Measurements from ENCODE around the gene TCHP.

The TCHP gene

DNA sequence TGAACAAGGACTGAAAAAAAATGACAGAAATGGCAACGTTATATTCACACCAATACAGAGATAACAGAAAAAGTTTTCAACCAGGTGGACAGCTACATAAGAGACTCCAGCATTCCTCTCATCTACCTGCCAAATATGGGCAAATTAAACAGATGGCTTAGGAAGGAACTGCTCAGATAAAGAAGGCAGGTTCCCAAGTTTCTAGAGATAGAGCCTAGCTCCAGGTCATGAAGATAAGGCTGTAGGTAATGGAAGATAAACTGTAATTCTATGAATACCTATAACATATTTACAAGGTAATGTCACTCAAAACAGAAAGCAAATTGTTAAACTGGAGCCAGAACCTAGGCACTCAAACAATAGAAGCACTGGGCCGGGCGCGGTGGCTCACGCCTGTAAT is 53.6 kb downstream of the TCHP start:
- Histone ChIP-seq H3K4me3 (ENCODE audit: low read length) (no peak overlapping the region), H3K4me1 (ENCODE audit: control insufficient read depth, low read depth, low read length) (no peaks in the 10 kb centered on the region), H3K27me3 (ENCODE audit: control insufficient read depth, insufficient read depth, low read length) (no peaks in the 10 kb centered on the region), H3K9ac (ENCODE audit: low read length) (no peak overlapping the region), H3K36me3 (ENCODE audit: control insufficient read depth, low read depth, low read length) (peaks cover 40% of the 10 kb centered on the region), H3K27ac (ENCODE audit: low read length) (no peak overlapping the region), H3K9me3 (ENCODE audit: control insufficient read depth, low read depth, low read length) (no peaks in the 10 kb centered on the region)

DNA sequence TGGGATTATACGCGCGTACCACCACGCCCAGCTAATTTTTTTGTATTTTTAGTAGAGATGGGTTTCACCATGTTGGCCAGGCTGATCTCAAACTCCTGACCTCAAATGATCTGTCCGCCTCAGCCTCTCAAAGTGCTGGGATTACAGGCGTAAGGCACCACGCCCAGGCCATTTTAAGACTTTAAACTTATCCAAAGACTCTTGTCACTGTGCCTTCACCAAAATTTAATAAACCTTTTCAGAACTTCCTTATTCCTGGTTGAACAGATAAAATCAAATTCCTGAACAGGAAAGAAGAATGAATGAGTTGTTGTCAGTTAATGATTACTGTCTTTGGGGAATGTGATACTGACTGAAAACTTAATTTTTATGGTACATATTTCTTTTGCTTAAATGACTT is 58.3 kb downstream of the TCHP start:
- Histone ChIP-seq H3K27ac (ENCODE audit: low read length) (no peak overlapping the region), H3K4me3 (ENCODE audit: low read length) (no peak overlapping the region), H3K27me3 (ENCODE audit: control insufficient read depth, insufficient read depth, low read length) (no peaks in the 10 kb centered on the region), H3K4me1 (ENCODE audit: control insufficient read depth, low read depth, low read length) (no peaks in the 10 kb centered on the region), H3K9ac (ENCODE audit: low read length) (no peak overlapping the region), H3K36me3 (ENCODE audit: control insufficient read depth, low read depth, low read length) (peaks cover 8% of the 10 kb centered on the region), H3K9me3 (ENCODE audit: control insufficient read depth, low read depth, low read length) (no peaks in the 10 kb centered on the region)

DNA sequence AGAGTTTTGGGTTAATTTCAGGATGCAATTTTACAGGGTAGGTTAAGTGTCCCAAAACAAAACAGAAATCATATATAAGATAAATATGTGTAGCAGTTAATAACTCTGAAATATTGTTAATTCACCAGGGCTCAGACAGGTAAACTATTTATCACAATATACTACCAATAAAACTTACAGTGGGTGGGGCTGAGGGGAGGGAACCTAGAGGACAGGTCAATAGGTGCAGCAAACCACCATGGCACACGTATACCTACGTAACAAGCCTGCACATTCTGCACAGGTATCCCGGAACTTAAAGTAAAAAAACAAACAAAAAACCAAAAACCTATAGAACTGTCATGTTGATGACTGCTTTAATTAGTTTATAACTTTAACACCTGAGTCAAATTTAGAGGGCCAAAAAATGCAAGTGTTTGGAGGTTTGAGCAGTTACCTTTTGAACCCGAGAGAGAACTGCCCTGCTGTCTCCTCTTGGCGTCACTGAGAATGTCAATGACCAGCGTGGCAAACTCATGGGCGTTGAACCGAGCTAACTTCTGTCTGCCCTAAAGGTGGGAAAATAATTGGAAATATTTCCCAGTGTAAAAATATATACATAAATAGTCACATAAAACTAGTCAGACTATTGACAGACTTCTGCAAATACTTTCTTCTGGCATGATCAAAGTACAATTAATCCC is 59.5 kb downstream of the TCHP start:
- Histone ChIP-seq H3K4me3 (ENCODE audit: low read length) (no peak overlapping the region), H3K4me1 (ENCODE audit: control insufficient read depth, low read depth, low read length) (no peaks in the 10 kb centered on the region), H3K36me3 (ENCODE audit: control insufficient read depth, low read depth, low read length) (peaks cover 6% of the 10 kb centered on the region), H3K27ac (ENCODE audit: low read length) (no peak overlapping the region), H3K27me3 (ENCODE audit: control insufficient read depth, insufficient read depth, low read length) (no peaks in the 10 kb centered on the region), H3K9me3 (ENCODE audit: control insufficient read depth, low read depth, low read length) (no peaks in the 10 kb centered on the region), H3K9ac (ENCODE audit: low read length) (no peak overlapping the region)

DNA sequence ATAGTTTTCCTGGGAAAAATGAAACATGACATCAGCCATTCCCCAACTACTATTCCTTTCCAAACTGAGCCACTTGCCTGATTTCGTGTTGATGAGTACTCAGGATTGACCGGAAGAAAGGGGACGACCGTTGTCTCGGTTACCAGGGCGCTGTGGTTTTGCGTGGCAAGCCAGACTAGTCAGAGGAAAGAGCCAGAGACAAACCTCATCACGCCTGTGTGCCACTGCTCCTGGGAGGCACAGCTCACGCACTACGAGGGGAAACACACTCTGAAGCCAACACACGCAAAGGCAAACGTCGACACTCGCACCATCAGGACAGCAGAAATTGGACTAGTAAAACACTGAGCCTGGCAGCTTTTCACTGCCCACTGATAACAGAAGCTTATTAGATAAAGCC is 61.1 kb downstream of the TCHP start:
- Histone ChIP-seq H3K4me1 (ENCODE audit: control insufficient read depth, low read depth, low read length) (no peaks in the 10 kb centered on the region), H3K4me3 (ENCODE audit: low read length) (no peak overlapping the region), H3K36me3 (ENCODE audit: control insufficient read depth, low read depth, low read length) (peaks cover 6% of the 10 kb centered on the region), H3K9me3 (ENCODE audit: control insufficient read depth, low read depth, low read length) (no peaks in the 10 kb centered on the region), H3K9ac (ENCODE audit: low read length) (no peak overlapping the region), H3K27ac (ENCODE audit: low read length) (no peak overlapping the region), H3K27me3 (ENCODE audit: control insufficient read depth, insufficient read depth, low read length) (no peaks in the 10 kb centered on the region)

DNA sequence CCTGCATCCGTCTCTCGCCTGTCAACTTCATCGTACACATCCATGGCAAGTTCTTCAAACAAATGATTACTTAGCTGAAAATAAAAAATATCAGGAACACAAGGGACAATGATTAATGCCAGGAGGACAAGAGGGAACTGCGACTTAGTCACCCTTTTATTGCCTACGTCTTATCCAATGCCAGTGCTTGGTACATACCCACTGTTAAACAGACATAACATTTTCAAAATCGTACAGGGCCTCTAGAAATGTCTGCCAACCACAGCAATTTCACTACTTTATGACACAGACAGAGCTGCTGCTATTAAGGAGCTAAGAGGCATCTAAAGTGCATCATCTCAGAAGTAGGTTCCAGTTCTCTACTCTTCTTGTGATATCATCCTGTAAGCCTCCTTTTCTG is 61.5 kb downstream of the TCHP start:
- H3K9ac ChIP-seq (ENCODE audit: low read length), result no peak overlapping the region
- H3K4me1 ChIP-seq (ENCODE audit: control insufficient read depth, low read depth, low read length), result no peaks in the 10 kb centered on the region
- H3K9me3 ChIP-seq (ENCODE audit: control insufficient read depth, low read depth, low read length), result no peaks in the 10 kb centered on the region
- H3K36me3 ChIP-seq (ENCODE audit: control insufficient read depth, low read depth, low read length), result peaks cover 6% of the 10 kb centered on the region
- no peak overlapping the region for H3K4me3 ChIP-seq (ENCODE audit: low read length)
- H3K27ac ChIP-seq (ENCODE audit: low read length), result no peak overlapping the region
- H3K27me3 ChIP-seq (ENCODE audit: control insufficient read depth, insufficient read depth, low read length), result no peaks in the 10 kb centered on the region

DNA sequence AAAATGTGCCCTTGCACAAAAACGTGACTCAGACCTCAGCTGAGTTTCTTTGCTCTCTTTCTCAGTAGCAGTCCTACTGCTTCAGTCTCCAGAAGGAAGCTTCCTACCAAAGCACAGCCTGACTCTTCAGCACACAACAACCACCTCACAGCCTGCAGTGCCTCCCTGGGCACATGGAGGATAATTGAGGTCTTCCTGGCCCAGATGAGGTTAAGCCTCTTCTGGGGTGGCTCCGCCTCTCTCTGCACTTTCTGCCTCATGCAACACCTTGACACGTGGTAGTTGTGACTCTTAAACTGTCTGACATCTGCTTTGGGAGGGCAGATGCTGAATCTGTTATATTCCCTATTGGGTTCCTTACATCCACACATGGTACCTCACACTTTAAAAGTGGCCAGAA is 62.3 kb downstream of the TCHP start:
- no peaks in the 10 kb centered on the region for H3K4me1 ChIP-seq (ENCODE audit: control insufficient read depth, low read depth, low read length)
- H3K27me3 ChIP-seq (ENCODE audit: control insufficient read depth, insufficient read depth, low read length), result no peaks in the 10 kb centered on the region
- no peak overlapping the region for H3K27ac ChIP-seq (ENCODE audit: low read length)
- no peak overlapping the region for H3K4me3 ChIP-seq (ENCODE audit: low read length)
- H3K36me3 ChIP-seq (ENCODE audit: control insufficient read depth, low read depth, low read length), result peaks cover 6% of the 10 kb centered on the region
- no peak overlapping the region for H3K9ac ChIP-seq (ENCODE audit: low read length)
- H3K9me3 ChIP-seq (ENCODE audit: control insufficient read depth, low read depth, low read length), result no peaks in the 10 kb centered on the region

DNA sequence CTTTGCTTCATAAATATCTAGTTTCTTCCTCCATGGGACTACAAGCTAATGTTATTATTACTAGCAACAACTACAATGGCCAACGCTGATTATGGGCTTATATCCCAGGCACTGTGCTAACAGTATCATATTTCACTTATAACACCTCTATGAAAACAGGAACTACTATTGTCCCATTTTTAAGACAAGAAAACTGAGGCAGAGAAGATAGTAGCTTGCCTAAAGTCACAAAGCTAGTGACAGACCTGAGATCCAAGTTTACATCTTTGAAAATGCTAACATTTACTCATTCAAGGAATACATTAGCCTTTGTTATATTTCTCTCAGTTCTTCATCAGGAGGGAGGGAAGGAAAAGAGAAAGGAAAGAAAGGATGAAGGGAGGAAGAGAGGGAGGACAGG is 63.3 kb downstream of the TCHP start:
- no peak overlapping the region for H3K27ac ChIP-seq (ENCODE audit: low read length)
- H3K9me3 ChIP-seq (ENCODE audit: control insufficient read depth, low read depth, low read length), result no peaks in the 10 kb centered on the region
- H3K27me3 ChIP-seq (ENCODE audit: control insufficient read depth, insufficient read depth, low read length), result no peaks in the 10 kb centered on the region
- H3K4me3 ChIP-seq (ENCODE audit: low read length), result no peak overlapping the region
- peaks cover 6% of the 10 kb centered on the region for H3K36me3 ChIP-seq (ENCODE audit: control insufficient read depth, low read depth, low read length)
- H3K9ac ChIP-seq (ENCODE audit: low read length), result no peak overlapping the region
- no peaks in the 10 kb centered on the region for H3K4me1 ChIP-seq (ENCODE audit: control insufficient read depth, low read depth, low read length)

DNA sequence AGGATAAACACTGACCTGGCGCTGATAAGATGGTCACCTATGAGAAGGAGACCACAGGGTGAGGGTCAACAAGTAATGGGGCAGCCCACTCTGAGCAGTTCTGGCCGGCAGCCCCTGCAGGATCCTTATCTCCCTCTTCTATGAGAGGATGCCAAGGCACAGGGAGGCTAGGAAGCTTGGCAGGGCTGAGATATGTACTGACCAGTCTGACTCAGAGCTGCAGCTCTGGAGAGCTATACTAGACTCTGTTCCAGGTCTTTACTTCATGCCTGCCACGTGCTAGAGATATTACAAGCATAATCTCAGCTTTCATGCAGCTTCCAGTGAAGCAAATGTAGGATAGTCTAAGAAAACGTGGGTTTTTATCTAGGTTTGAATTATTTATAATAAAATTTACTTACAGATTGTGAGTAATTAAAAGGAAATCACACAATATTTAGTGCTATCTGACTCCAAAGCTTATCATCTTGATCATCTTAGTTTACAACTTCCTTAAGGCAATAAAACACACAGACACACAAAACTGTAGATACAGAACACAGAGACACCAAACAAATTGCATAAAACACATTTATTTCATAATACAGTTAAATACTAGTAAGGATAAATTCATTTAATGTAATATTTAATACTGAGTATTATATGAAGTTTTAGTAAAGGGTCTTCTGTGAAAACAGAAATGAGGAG is 63.8 kb downstream of the TCHP start:
- no peaks in the 10 kb centered on the region for H3K4me1 ChIP-seq (ENCODE audit: control insufficient read depth, low read depth, low read length)
- no peaks in the 10 kb centered on the region for H3K27me3 ChIP-seq (ENCODE audit: control insufficient read depth, insufficient read depth, low read length)
- no peaks in the 10 kb centered on the region for H3K9me3 ChIP-seq (ENCODE audit: control insufficient read depth, low read depth, low read length)
- H3K9ac ChIP-seq (ENCODE audit: low read length), result no peak overlapping the region
- H3K4me3 ChIP-seq (ENCODE audit: low read length), result no peak overlapping the region
- no peak overlapping the region for H3K27ac ChIP-seq (ENCODE audit: low read length)
- H3K36me3 ChIP-seq (ENCODE audit: control insufficient read depth, low read depth, low read length), result peaks cover 2% of the 10 kb centered on the region

GRCh38 chr12:109966546-109966945 is 66.5 kb downstream of the TCHP start:
- no peaks in the 10 kb centered on the region for H3K9me3 ChIP-seq (ENCODE audit: control insufficient read depth, low read depth, low read length)
- no peak overlapping the region for H3K27ac ChIP-seq (ENCODE audit: low read length)
- H3K4me3 ChIP-seq (ENCODE audit: low read length), result no peak overlapping the region
- H3K27me3 ChIP-seq (ENCODE audit: control insufficient read depth, insufficient read depth, low read length), result no peaks in the 10 kb centered on the region
- no peak overlapping the region for H3K9ac ChIP-seq (ENCODE audit: low read length)
- no peaks in the 10 kb centered on the region for H3K36me3 ChIP-seq (ENCODE audit: control insufficient read depth, low read depth, low read length)
- H3K4me1 ChIP-seq (ENCODE audit: control insufficient read depth, low read depth, low read length), result no peaks in the 10 kb centered on the region

- H3K9me3 ChIP-seq (ENCODE audit: control insufficient read depth, low read depth, low read length), result no peaks in the 10 kb centered on the region
- H3K9ac ChIP-seq (ENCODE audit: low read length), result no peak overlapping the region
- H3K27ac ChIP-seq (ENCODE audit: low read length), result no peak overlapping the region
- no peaks in the 10 kb centered on the region for H3K27me3 ChIP-seq (ENCODE audit: control insufficient read depth, insufficient read depth, low read length)
- H3K4me1 ChIP-seq (ENCODE audit: control insufficient read depth, low read depth, low read length), result no peaks in the 10 kb centered on the region
- H3K4me3 ChIP-seq (ENCODE audit: low read length), result no peak overlapping the region
- no peaks in the 10 kb centered on the region for H3K36me3 ChIP-seq (ENCODE audit: control insufficient read depth, low read depth, low read length)
These were observed 67.4 kb downstream of the TCHP start for GRCh38 chr12:109967383-109968031.
